MG63 (cell line): ENCODE results near the gene RSPH3. TPM values are rescaled to one million over a fixed set of nuclear protein-coding genes. Genes with fewer than 3 reads are reported as not detected.
"Not testable (repeated sequence)": the region's sequence is repeated elsewhere in the genome, so short reads cannot be mapped to it uniquely, and the experiment has no call there.

Experiments used
- DNase-seq: peaks from one replicate; pipeline ENCODE4 v3.0.0-alpha.2; 2020
- H3K27me3 ChIP-seq: fragments of 250-450 bp; sonication (Bioruptor Pico); 2 replicates; pipeline ENCODE4 v1.5.1; 2020; ENCODE audit warnings: mild to moderate bottlenecking, moderate library complexity
- H3K36me3 ChIP-seq: fragments of 250-450 bp; sonication (Bioruptor Pico); 2 replicates; pipeline ENCODE4 v1.5.1; 2020; ENCODE audit warnings: mild to moderate bottlenecking, moderate library complexity
- H3K4me3 ChIP-seq: fragments of 250-450 bp; sonication (Bioruptor Pico); 2 replicates; pipeline ENCODE4 v1.5.1; 2020; ENCODE audit warnings: mild to moderate bottlenecking, moderate library complexity
- H3K9me3 ChIP-seq: fragments of 250-450 bp; sonication (Bioruptor Pico); 2 replicates; pipeline ENCODE4 v1.5.1; 2020; ENCODE audit warnings: mild to moderate bottlenecking, moderate library complexity
- total RNA-seq: library from RNA; depleted of rRNA; stranded (reverse); fragments of >200 nt; shearing (Covaris generic); gene quantifications from 2 replicates; pipeline ENCODE4 v1.2.3, GENCODE V29; 2014; ENCODE audit warnings: low replicate concordance; rRNA removed

The RSPH3 gene, protein sequence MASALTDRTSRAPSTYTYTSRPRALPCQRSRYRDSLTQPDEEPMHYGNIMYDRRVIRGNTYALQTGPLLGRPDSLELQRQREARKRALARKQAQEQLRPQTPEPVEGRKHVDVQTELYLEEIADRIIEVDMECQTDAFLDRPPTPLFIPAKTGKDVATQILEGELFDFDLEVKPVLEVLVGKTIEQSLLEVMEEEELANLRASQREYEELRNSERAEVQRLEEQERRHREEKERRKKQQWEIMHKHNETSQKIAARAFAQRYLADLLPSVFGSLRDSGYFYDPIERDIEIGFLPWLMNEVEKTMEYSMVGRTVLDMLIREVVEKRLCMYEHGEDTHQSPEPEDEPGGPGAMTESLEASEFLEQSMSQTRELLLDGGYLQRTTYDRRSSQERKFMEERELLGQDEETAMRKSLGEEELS
- total RNA-seq = 1.5 and 1.7 TPM in 2 replicates

DNA sequence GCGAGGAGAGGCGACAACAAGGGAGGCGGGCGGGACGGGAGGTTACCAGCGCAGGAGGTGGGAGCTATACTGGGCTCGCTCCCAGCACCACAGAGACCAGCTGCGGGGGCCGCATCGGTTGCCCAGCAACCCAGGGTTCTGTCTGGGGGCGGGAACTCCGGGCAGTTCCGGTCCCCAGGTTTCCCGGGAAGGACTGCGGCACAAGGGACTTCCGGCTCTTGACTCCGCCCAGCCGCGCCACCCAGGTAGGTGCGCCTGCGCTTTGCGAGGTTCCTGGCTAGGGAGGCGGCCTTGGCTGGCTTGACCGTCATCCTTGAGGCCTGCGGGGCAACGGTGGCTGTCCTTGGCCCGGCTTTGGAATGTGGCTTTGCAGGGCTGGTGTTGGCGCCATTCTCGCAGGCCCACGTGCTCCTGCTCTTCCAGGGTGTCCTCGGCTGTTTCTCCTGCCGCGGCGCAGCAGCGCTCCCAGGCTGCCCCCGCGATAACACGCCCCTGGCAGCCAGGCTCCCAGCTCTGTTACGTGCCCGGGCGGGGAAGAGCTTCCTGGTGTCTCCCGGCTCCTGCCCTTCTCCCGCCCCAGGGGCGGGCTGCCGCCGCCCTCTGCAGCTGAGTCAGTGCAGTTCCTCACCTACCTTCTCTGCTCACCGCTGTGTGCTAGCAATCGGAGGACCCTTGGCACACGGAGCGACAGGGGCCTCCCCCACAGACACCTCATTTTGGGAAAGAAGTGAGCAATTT, at the start of gene RSPH3:
Gene RSPH3, minus strand, starts transcription at position 537 of the 738 bp plus-strand sequence. CDS start 652 bp downstream, outside the sequence.
- peak; percentile 93 for DNase-seq
- peak within 1 kb of the TSS; percentile 63 for H3K4me3 ChIP-seq
- H3K36me3 ChIP-seq = no peaks in the 10 kb centered on the region; the same call in 1 of the 2 replicates
- H3K9me3 ChIP-seq = no peaks in the 10 kb centered on the region
- H3K27me3 ChIP-seq = no peaks in the 10 kb centered on the region

DNA sequence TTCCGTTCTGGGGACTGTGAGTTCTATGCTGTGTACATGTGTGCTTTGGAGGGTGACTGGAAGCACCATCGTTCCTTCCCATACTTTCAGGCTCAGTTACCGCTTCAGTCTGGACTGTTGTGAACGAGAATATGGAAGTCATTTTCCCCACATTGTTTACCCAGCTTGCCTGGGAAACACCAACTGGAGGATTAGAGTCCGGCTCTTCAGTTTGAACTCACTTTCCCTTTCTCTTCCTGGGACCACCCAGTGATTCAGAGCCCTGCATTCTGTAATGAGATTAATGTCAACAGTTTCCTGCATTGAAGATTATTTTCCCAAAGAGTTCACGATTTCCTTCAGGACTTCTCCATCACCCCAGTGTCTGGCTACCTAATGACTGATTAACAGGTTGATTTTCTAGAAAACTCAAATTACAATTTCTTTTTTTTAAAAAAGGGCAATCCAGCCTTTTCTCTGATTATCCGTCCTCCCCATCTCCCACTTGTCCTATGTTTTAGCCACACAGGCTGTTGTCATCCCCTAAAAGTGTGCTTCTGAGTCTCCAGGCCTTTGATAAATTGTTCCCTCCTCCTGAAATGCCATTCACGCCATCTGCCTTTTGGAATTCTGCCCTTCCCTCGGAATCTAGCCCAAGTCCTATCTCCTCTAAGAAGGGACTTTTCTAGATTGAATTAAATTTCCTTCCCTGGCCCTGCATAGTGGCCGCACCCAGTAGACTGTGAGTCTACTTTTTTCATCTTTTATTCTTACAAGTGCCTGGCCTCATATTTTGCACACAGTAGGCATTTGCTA, 48.1 kb upstream of the RSPH3 start:
- Histone ChIP-seq H3K4me3 (no peak overlapping the region), H3K9me3 (no peaks in the 10 kb centered on the region), H3K27me3 (peaks cover 10% of the 10 kb centered on the region), H3K36me3 (no peaks in the 10 kb centered on the region)
- no peak for DNase-seq

DNA sequence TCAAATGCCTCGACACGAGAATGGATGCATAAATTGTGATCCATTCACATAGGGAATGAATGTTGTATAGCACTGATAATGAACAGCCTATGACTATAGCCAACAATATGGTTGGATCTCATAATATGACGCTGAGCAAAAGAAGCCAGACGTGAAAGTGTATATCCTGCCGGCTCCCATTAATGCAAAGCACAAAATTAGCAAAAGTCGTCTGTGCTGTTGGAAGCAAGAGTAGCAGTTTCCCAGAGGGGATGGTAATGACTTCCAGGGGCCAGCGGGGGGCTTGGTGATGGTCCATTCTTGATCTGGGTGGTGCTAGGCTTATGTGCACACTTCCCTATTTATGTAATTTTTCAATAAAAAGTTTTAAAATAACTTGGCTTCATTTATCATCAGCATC, 45.8 kb upstream of the RSPH3 start:
- Histone ChIP-seq H3K36me3 (no peaks in the 10 kb centered on the region), H3K9me3 (no peaks in the 10 kb centered on the region), H3K4me3 (no peak overlapping the region), H3K27me3 (peaks cover 10% of the 10 kb centered on the region)
- DNase-seq = no peak

- no peak for DNase-seq
- H3K9me3 ChIP-seq = no peaks in the 10 kb centered on the region
- peaks cover 10% of the 10 kb centered on the region for H3K27me3 ChIP-seq
- H3K36me3 ChIP-seq = no peaks in the 10 kb centered on the region
- H3K4me3 ChIP-seq = no peak within 1 kb of the TSS
Measured at GRCh38 chr6:159044899-159045727, 45.1 kb upstream of the RSPH3 start, which contains the start of gene TAGAP. Gene TAGAP (minus strand): TSS chr6:159044991. CDS start chr6:159044146, 845 bp downstream.

DNA sequence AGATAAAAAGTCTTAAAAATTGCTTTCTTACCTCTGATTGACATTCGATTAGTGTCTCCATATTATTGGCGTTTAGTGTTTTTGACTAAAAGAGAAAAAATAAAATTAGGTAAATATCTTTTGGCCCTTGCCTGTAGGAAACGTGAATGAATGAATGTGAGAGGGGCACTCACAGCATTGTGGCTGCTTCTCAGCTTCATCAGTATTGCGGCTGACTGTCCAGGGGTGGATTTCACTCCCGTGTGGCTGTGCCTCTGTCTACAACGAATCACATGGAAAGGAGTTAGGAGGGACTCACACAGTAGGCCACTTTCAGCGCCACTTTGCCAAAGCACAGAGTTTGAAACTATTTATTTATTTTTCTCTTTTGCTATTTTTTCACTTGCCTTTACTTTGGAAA, 43.9 kb upstream of the RSPH3 start:
- Histone ChIP-seq H3K36me3 (no peaks in the 10 kb centered on the region), H3K27me3 (peaks cover 10% of the 10 kb centered on the region), H3K9me3 (no peaks in the 10 kb centered on the region), H3K4me3 (no peak overlapping the region)
- no peak for DNase-seq

GRCh38 chr6:159043251-159043650, 43.2 kb upstream of the RSPH3 start:
- no peaks in the 10 kb centered on the region for H3K9me3 ChIP-seq
- no peak for DNase-seq
- H3K4me3 ChIP-seq = no peak overlapping the region
- H3K27me3 ChIP-seq = peaks cover 10% of the 10 kb centered on the region
- H3K36me3 ChIP-seq = no peaks in the 10 kb centered on the region

GRCh38 chr6:159042826-159043181, 42.8 kb upstream of the RSPH3 start:
- H3K27me3 ChIP-seq = peaks cover 10% of the 10 kb centered on the region
- no peak for DNase-seq
- no peak overlapping the region for H3K4me3 ChIP-seq
- no peaks in the 10 kb centered on the region for H3K36me3 ChIP-seq
- no peaks in the 10 kb centered on the region for H3K9me3 ChIP-seq

DNA sequence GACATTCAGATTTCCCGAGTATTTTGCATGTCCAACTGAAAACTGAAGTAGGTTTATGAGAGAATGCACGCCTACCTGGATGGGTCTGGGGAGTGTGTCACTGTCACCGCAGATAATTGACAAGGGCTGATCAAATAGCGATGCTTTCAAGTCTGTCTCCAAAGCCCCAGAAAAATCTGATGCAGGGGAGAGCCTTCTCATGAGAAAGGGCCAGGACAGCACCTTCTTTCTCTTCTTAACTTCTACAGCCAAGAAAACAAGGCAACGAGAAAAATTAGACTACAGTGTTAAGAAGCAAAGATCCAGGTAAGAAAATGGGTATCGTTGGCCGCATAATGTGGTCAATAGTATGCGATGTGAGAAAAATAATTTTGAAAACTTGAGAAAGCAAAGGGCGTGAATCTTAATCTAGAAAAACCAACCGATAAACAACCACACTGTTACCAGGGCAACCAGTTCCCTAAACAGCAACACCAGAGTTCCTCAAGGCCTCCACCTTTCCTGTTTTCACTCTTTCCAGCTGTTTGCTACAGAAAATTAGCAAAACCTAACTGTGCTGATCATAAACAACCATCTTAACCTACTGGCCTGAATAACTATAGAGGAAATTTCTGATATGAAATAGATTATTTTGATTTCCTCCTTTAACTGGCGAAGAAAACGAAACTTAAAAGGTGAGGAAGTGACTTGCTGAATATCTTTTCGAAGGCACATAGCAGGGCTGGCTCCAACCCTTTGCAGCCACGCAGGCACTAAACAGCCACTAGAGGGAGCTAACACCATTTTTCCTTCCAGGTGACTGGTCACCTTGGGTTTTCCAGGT, 42.2 kb upstream of the RSPH3 start:
- peaks cover 10% of the 10 kb centered on the region for H3K27me3 ChIP-seq
- no peaks in the 10 kb centered on the region for H3K9me3 ChIP-seq
- H3K36me3 ChIP-seq = no peaks in the 10 kb centered on the region
- DNase-seq = peak; percentile 23
- H3K4me3 ChIP-seq = no peak overlapping the region

DNA sequence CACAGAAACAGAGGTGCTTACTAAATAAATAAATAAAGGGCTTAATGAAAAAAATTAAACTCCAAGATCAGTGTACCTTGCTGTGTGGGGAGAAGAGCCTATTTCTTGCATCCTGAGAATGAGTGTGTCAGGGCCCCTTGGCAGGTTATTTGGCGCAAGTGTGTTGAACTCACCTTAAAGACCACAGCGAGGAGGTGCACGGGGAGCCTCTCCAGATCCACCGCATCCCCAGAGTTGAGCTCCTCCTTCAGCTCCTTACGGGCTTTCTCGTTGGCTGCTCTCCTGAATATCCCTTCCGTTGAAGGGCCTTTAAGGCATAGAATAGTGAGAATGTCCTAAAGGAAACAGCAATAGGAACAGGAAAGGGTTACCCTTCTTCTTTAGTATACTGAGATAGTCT, 41.2 kb upstream of the RSPH3 start:
- Histone ChIP-seq H3K36me3 (no peaks in the 10 kb centered on the region), H3K9me3 (no peaks in the 10 kb centered on the region), H3K27me3 (peaks cover 8% of the 10 kb centered on the region), H3K4me3 (no peak overlapping the region)
- no peak for DNase-seq

GRCh38 chr6:159039885-159040258, 39.9 kb upstream of the RSPH3 start:
- no peak for DNase-seq
- Histone ChIP-seq H3K27me3 (no peaks in the 10 kb centered on the region; the same call in none of the 2 replicates), H3K9me3 (no peaks in the 10 kb centered on the region), H3K4me3 (no peak overlapping the region), H3K36me3 (no peaks in the 10 kb centered on the region)

DNA sequence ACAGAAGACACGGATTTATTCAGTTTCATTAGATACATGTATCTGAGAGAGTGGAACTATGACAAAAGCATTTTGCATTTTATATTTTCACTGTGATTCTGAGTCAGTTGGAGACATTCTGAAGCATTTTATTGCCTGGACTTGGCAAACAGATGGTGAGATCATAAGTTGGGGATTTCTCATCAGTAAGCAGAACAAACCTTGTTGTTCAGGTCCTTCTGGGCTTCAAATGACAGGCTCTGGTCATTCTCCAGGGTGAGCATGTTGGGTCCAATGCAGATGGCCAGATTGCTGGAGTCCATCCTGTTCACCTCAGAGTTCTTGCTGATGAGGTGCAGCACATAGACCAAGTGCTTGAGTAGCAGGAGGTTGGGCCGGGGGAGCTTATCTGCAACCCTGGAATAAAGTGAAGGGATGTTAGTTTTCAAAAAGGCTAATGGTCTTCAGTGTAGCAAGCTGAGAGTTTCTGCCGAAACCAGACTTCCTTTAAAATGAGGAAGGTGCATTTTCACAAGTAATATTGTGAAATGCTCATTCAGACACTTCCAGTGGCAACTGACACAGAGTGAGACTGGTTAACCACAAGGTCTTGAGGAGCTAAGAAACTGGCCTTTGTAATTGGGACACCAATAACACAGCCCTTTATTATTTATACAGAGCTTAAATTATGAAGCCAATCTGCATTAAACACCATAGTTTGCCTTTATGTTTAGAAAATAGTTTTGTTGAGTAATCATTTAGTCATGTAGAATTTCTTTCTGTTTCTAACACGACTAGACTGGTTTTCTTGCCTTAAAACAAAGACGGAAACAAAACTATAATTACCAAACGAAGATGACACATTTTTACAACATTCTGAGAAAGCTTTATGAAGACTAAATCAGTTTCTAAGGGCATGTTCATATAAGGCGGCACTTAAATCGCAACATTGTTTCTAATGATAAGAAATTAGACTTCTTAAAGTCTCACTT, 39.2 kb upstream of the RSPH3 start:
- Histone ChIP-seq H3K4me3 (no peak overlapping the region; the same call in 1 of the 2 replicates), H3K9me3 (no peaks in the 10 kb centered on the region)
- peak; percentile 7 for DNase-seq

DNA sequence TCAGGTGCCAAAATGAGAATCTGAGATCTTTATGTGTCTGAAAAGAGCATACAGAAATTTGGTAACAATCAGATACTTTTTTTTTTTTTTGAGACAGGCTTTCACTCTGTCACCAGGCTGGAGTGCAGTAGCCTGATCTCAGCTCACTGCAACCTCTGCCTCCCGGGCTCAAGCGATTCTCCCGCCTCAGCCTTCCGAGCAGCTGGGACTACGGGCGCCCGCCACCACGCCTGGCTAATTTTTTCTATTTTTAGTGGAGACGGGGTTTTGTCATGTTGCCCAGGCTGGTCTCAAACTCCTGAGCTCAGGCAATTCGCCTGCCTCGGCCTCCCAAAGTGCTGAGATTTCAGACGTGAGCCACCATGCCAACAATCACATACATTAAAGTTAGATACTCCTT, 38.3 kb upstream of the RSPH3 start:
- DNase-seq = peak; percentile 19
- peak overlapping the region; percentile 15; the same call in 1 of the 2 replicates for H3K4me3 ChIP-seq
- H3K36me3 ChIP-seq, H3K27me3 ChIP-seq, H3K9me3 ChIP-seq: not testable (repeated sequence)

More for the DNA sequence above, 39.2 kb upstream of the RSPH3 start:
- Histone ChIP-seq H3K27me3 (peaks cover 2% of the 10 kb centered on the region), H3K36me3 (no peaks in the 10 kb centered on the region)

DNA sequence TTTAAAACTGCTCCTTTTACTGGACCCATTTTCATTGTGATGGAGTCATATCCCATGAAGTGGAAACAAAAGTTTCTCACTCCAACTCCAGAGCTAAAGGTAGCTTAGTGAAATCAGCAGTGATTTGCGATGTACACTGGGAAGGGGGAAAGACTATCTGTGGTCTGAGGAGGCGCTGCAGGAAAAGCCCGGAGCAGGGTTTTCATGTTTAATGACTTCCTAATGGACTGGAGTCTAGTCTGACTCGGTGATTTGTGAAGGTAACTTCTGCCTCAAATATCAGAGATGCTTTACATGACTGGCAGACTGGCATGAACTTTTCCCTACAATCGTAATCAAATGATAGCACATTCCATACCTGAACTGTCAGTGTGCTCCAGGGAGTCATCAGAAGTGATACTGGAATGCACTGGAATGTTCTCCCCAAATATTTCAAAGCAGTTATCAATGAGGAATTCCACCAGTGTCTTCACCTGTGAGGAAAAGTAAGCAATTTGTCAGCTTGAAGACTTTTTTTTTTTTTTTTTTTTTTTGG, 37.8 kb upstream of the RSPH3 start:
- DNase-seq = no peak
- Histone ChIP-seq H3K4me3 (no peak overlapping the region), H3K36me3 (no peaks in the 10 kb centered on the region), H3K27me3 (0 out of 2 replicates have a peak, but pooled peaks cover 2% of the 10 kb centered on the region), H3K9me3 (no peaks in the 10 kb centered on the region)

GRCh38 chr6:159036673-159037072, 36.7 kb upstream of the RSPH3 start:
- H3K36me3 ChIP-seq = no peaks in the 10 kb centered on the region
- no peak overlapping the region for H3K4me3 ChIP-seq
- no peak for DNase-seq
- H3K27me3 ChIP-seq = 0 out of 2 replicates have a peak, but pooled peaks cover 2% of the 10 kb centered on the region
- no peaks in the 10 kb centered on the region for H3K9me3 ChIP-seq
